MM.1S (cell line): Measurements from ENCODE around the gene INPP5F.

Experiments
- DNase-seq: peaks from one replicate; pipeline ENCODE4 v3.0.0-alpha.2; 2015
- H2AFZ ChIP-seq: fragments of 300-600 bp; sonication (generic); 2 replicates; pipeline ENCODE4 v1.6.0; 2016; ENCODE audit warnings: antibody characterized with exemption, low read length
- H3F3A ChIP-seq: fragments of 300-600 bp; sonication (generic); 2 replicates; pipeline ENCODE4 v1.6.1; 2016; ENCODE audit warnings: mild to moderate bottlenecking, antibody characterized with exemption, low read length, moderate library complexity, mixed read lengths; ENCODE audit not compliant: insufficient read depth
- H3K27ac ChIP-seq: fragments of 300-600 bp; sonication (generic); 2 replicates; pipeline ENCODE4 v1.5.1; 2016; ENCODE audit warnings: mild to moderate bottlenecking, low read length
- H3K27me3 ChIP-seq: fragments of 300-600 bp; sonication (generic); replicated peaks from 2 replicates; pipeline ENCODE4 v1.6.0; 2016; ENCODE audit warnings: low read length; ENCODE audit not compliant: insufficient read depth
- H3K36me3 ChIP-seq: fragments of 300-600 bp; sonication (generic); replicated peaks from 2 replicates; pipeline ENCODE4 v1.6.1; 2016; ENCODE audit warnings: mild to moderate bottlenecking, low read length, mixed read lengths; ENCODE audit not compliant: insufficient read depth
- H3K4me1 ChIP-seq: fragments of 300-600 bp; sonication (generic); 2 replicates; pipeline ENCODE4 v1.6.1; 2016; ENCODE audit warnings: low read length, mixed read lengths
- H3K4me2 ChIP-seq: fragments of 300-600 bp; sonication (generic); 2 replicates; pipeline ENCODE4 v1.6.0; 2016; ENCODE audit warnings: low read depth, low read length
- H3K4me3 ChIP-seq: fragments of 300-600 bp; sonication (generic); 2 replicates; pipeline ENCODE4 v1.5.1; 2016; ENCODE audit warnings: low read length, mixed read lengths
- H3K79me2 ChIP-seq: fragments of 300-600 bp; sonication (generic); 2 replicates; pipeline ENCODE4 v1.6.1; 2016; ENCODE audit warnings: mixed run types, low read length, mixed read lengths
- H3K9ac ChIP-seq: fragments of 300-600 bp; sonication (generic); 2 replicates; pipeline ENCODE4 v1.6.1; 2016; ENCODE audit warnings: low read length, mixed read lengths
- H3K9me2 ChIP-seq: fragments of 300-600 bp; sonication (generic); replicated peaks from 2 replicates; pipeline ENCODE4 v1.6.1; 2016; ENCODE audit warnings: mild to moderate bottlenecking, low read length, mixed read lengths; ENCODE audit not compliant: insufficient read depth
- H3K9me3 ChIP-seq: fragments of 300-600 bp; sonication (generic); replicated peaks from 2 replicates; pipeline ENCODE4 v1.6.1; 2016; ENCODE audit warnings: mild to moderate bottlenecking, low read length, mixed read lengths; ENCODE audit not compliant: insufficient read depth
- H4K20me1 ChIP-seq: fragments of 300-600 bp; sonication (generic); 2 replicates; pipeline ENCODE4 v1.6.1; 2016; ENCODE audit warnings: mild to moderate bottlenecking, low read length, moderate library complexity, mixed read lengths; ENCODE audit not compliant: insufficient read depth
- EZH2 ChIP-seq: fragments of 300-600 bp; sonication (generic); optimal IDR thresholded peaks from 2 replicates; pipeline ENCODE3; 2017; ENCODE audit warnings: low read depth, mild to moderate bottlenecking, antibody characterized with exemption, low read length, mixed read lengths
- EZH2phosphoT487 ChIP-seq: fragments of 300-600 bp; sonication (generic); IDR thresholded peaks from 2 replicates; pipeline ENCODE4 v1.6.1; 2018; ENCODE audit warnings: antibody characterized with exemption, low read length
- TF ChIP-seq, protein P1 (sequence below): fragments of 300-600 bp; sonication (generic); IDR thresholded peaks from 2 replicates; pipeline ENCODE4 v1.5.1; 2016; ENCODE audit warnings: antibody characterized with exemption, low read length, mixed read lengths

INPP5F gene

DNA sequence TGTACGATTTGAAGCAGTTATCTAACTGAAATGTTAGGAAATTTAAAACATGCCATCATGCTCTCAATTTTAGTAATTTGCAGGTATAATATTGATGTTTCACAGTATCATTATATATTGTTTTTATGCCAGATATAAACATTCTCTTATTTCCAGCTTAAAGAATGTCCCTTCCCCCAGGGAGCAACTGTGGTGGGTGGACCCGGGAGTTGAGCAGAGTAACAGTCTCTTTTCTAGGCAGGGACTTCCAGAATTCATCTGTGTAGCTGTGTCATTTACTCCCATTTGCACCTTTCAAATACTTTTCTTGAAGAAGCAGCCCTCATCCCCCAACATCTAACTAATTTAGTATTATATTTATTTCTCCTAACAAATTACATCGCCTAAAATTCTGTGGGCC, 9.6 kb downstream of the INPP5F start:
- Histone ChIP-seq H3K9me3 (no peaks in the 10 kb centered on the region), H3K9me2 (no peaks in the 10 kb centered on the region), H3K79me2 (peaks cover 43% of the 10 kb centered on the region), H3K9ac (no peak overlapping the region), H2AFZ (no peak overlapping the region), H3K4me3 (no peak overlapping the region), H3K27me3 (no peaks in the 10 kb centered on the region), H4K20me1 (no peaks in the 10 kb centered on the region), H3K4me1 (0 out of 2 replicates have a peak, but pooled peaks cover 5% of the 10 kb centered on the region), H3F3A (no peaks in the 10 kb centered on the region), H3K36me3 (no peaks in the 10 kb centered on the region), H3K4me2 (no peak overlapping the region), H3K27ac (no peak overlapping the region)
- no peak for TF ChIP-seq EZH2
- TF ChIP-seq EZH2phosphoT487, result no peak
- TF ChIP-seq, protein P1, sequence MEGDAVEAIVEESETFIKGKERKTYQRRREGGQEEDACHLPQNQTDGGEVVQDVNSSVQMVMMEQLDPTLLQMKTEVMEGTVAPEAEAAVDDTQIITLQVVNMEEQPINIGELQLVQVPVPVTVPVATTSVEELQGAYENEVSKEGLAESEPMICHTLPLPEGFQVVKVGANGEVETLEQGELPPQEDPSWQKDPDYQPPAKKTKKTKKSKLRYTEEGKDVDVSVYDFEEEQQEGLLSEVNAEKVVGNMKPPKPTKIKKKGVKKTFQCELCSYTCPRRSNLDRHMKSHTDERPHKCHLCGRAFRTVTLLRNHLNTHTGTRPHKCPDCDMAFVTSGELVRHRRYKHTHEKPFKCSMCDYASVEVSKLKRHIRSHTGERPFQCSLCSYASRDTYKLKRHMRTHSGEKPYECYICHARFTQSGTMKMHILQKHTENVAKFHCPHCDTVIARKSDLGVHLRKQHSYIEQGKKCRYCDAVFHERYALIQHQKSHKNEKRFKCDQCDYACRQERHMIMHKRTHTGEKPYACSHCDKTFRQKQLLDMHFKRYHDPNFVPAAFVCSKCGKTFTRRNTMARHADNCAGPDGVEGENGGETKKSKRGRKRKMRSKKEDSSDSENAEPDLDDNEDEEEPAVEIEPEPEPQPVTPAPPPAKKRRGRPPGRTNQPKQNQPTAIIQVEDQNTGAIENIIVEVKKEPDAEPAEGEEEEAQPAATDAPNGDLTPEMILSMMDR, result no peak
- DNase-seq, result no peak

DNA sequence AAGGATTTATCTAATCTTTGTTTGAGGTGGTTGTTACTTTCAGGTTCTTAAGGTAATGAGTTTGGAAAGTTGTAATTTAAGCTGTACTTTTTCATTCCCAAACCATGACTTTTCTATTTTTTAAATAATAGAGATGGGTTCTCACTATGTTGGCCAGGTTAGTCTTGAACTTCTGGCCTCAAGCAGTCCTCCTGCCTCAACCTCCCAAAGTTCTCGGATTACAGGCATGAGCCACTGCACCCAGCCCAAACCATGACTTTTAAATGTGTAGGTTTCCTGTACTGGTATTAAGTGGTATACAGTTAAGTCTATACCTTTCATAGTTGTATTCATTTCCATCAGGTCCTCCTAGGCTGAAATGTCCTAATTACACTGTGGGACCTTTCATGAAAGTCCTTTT, 10.4 kb downstream of the INPP5F start:
- H3K9me3 ChIP-seq, result no peaks in the 10 kb centered on the region
- no peak overlapping the region for H3K27ac ChIP-seq
- peaks cover 46% of the 10 kb centered on the region for H3K79me2 ChIP-seq
- TF ChIP-seq, protein P1, result no peak
- TF ChIP-seq EZH2phosphoT487, result no peak
- TF ChIP-seq EZH2, result no peak
- no peak overlapping the region for H3K4me2 ChIP-seq
- no peak overlapping the region for H3K9ac ChIP-seq
- H2AFZ ChIP-seq, result no peak overlapping the region
- no peaks in the 10 kb centered on the region for H3F3A ChIP-seq
- H3K4me1 ChIP-seq, result 0 out of 2 replicates have a peak, but pooled peaks cover 5% of the 10 kb centered on the region
- H3K36me3 ChIP-seq, result no peaks in the 10 kb centered on the region
- DNase-seq, result no peak
- no peak overlapping the region for H3K4me3 ChIP-seq
- H4K20me1 ChIP-seq, result no peaks in the 10 kb centered on the region
- H3K9me2 ChIP-seq, result no peaks in the 10 kb centered on the region
- no peaks in the 10 kb centered on the region for H3K27me3 ChIP-seq

DNA sequence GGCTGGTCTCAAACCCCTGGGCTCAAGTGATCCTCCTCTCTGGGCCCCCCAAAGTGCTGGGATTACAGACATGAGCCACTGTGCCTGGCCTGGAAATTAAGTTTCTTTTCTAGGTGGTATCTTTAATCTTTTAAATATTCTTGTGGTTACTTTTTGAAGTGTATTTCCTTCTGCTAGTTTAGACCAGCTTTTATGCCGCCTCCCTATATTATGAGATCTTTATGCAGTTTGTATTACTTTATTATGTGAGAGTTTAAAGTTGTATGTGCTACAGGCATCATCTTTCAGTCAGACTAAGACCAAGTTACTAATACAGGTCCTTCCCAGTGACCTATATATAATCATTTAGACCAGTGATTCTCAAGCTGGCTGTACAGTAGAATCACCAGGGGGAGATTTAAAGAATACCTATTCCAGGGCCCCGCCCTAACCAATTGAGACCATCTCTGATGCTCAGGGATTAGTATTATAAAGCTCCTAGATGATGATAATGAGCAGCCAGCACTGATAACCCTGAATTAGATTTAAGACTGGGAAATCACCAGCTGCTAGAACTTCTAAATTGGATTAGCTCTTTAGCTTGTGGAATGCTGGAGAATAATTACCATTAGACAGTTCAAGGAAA, 11.3 kb downstream of the INPP5F start:
- no peak for DNase-seq

More for the DNA sequence above, 11.3 kb downstream of the INPP5F start:
- Histone ChIP-seq H3K4me1 (0 out of 2 replicates have a peak, but pooled peaks cover 5% of the 10 kb centered on the region), H3K9me3 (no peaks in the 10 kb centered on the region), H3K79me2 (peaks cover 46% of the 10 kb centered on the region), H3K4me3 (no peak overlapping the region), H3F3A (no peaks in the 10 kb centered on the region), H3K36me3 (no peaks in the 10 kb centered on the region), H3K9me2 (no peaks in the 10 kb centered on the region), H4K20me1 (no peaks in the 10 kb centered on the region), H3K4me2 (no peak overlapping the region), H3K27ac (no peak overlapping the region), H2AFZ (no peak overlapping the region), H3K27me3 (no peaks in the 10 kb centered on the region), H3K9ac (no peak overlapping the region)
- TF ChIP-seq, protein P1, result no peak
- TF ChIP-seq EZH2phosphoT487 (no peak), EZH2 (no peak)
